GM18858 (cell line): ENCODE results near the gene ANKRD55.
A peak's percentile ranks its signal among the peaks of the same experiment; 100 is the strongest.
"Not testable (repeated sequence)": the region's sequence is repeated elsewhere in the genome, so short reads cannot be mapped to it uniquely, and the experiment has no call there.

ENCODE experiments used
- ATAC-seq: cut with Tn5 transposase; IDR thresholded peaks from one replicate; pipeline ENCODE4 v1.9.1; 2021; ENCODE audit not compliant: unreplicated experiment

The ANKRD55 gene

GRCh38 chr5:56147106-56147505 is 86.0 kb downstream of the ANKRD55 start:
- no peak for ATAC-seq

GRCh38 chr5:56146674-56147073 is 86.5 kb downstream of the ANKRD55 start:
- no peak for ATAC-seq

- no peak for ATAC-seq
Observed at GRCh38 chr5:56145511-56145910, 87.6 kb downstream of the ANKRD55 start.

GRCh38 chr5:56145106-56145505 is 88.0 kb downstream of the ANKRD55 start:
- ATAC-seq = no peak

GRCh38 chr5:56144211-56144610 is 88.9 kb downstream of the ANKRD55 start:
- ATAC-seq = no peak

- ATAC-seq = no peak
Observed at GRCh38 chr5:56143373-56143714, 89.8 kb downstream of the ANKRD55 start.

- peak; percentile 84 for ATAC-seq
Observed at GRCh38 chr5:56142614-56143372, 90.3 kb downstream of the ANKRD55 start.

GRCh38 chr5:56142233-56142613 is 90.9 kb downstream of the ANKRD55 start:
- no peak for ATAC-seq

GRCh38 chr5:56140073-56140472 is 93.1 kb downstream of the ANKRD55 start:
- ATAC-seq = no peak

- ATAC-seq = no peak
Observed at GRCh38 chr5:56130664-56131063, 102.5 kb downstream of the ANKRD55 start.

GRCh38 chr5:56129288-56129687 is 103.8 kb downstream of the ANKRD55 start:
- ATAC-seq = no peak

- peak; percentile 42 for ATAC-seq
Observed at GRCh38 chr5:56128113-56128512, 105.0 kb downstream of the ANKRD55 start.

GRCh38 chr5:56126487-56127179 is 106.5 kb downstream of the ANKRD55 start:
- ATAC-seq = no peak

- no peak for ATAC-seq
Observed at GRCh38 chr5:56123531-56124243, 109.4 kb downstream of the ANKRD55 start.

- ATAC-seq = not testable (repeated sequence)
Observed at GRCh38 chr5:56122360-56122985, 110.7 kb downstream of the ANKRD55 start.

GRCh38 chr5:56119050-56119449 is 114.1 kb downstream of the ANKRD55 start:
- ATAC-seq = no peak

GRCh38 chr5:56116599-56117141 is 116.5 kb downstream of the ANKRD55 start:
- no peak for ATAC-seq

GRCh38 chr5:56115589-56115988 is 117.5 kb downstream of the ANKRD55 start:
- no peak for ATAC-seq

- ATAC-seq = no peak
Observed at GRCh38 chr5:56112526-56113121, 120.5 kb downstream of the ANKRD55 start.

- no peak for ATAC-seq
Observed at GRCh38 chr5:56111404-56111781, 121.7 kb downstream of the ANKRD55 start.
